WTC11 (cell line): Measurements from ENCODE around the gene PPP1R26. TPM values are rescaled to one million over a fixed set of nuclear protein-coding genes. Genes with fewer than 3 reads are reported as not detected.
"Not testable (repeated sequence)": the region's sequence is repeated elsewhere in the genome, so short reads cannot be mapped to it uniquely, and the experiment has no call there.

Source experiments
- ATAC-seq: fragments of 200-7000 bp; cut with Tn5 transposase; 2 replicates; pipeline ENCODE4 v1.10.0; 2021; ENCODE audit warnings: mild to moderate bottlenecking, moderate library complexity
- CTCF ChIA-PET: fragments of 300-600 bp; sonication (Branson Sonifier 250); formaldehyde crosslinking; loops from one replicate; lab custom pipeline; 2021; ENCODE audit warnings: antibody characterized with exemption; lab: Charles Lee
- POLR2A ChIA-PET: fragments of 350-600 bp; sonication (Branson Sonifier 250); formaldehyde crosslinking; loops from one replicate; lab custom pipeline; 2021; ENCODE audit warnings: antibody characterized with exemption; lab: Charles Lee
- DNase-seq: peaks from one replicate; pipeline ENCODE4 v3.0.0; 2021; ENCODE audit warnings: low spot score
- H3K27ac Mint-ChIP-seq: 2 replicates; pipeline ENCODE4 v1.8.0; 2021; ENCODE audit warnings: mixed read lengths
- H3K27me3 Mint-ChIP-seq: 2 replicates; pipeline ENCODE4 v1.8.0; 2021; ENCODE audit warnings: low read depth, mild to moderate bottlenecking, moderate library complexity, mixed read lengths
- H3K36me3 Mint-ChIP-seq: 2 replicates; pipeline ENCODE4 v1.8.0; 2021; ENCODE audit warnings: mixed read lengths
- H3K4me1 Mint-ChIP-seq: 2 replicates; pipeline ENCODE4 v1.8.0; 2022; ENCODE audit warnings: mixed read lengths
- H3K4me3 Mint-ChIP-seq: 2 replicates; pipeline ENCODE4 v1.8.0; 2021; ENCODE audit warnings: mild to moderate bottlenecking, moderate library complexity, mixed read lengths
- H3K9me3 Mint-ChIP-seq: 2 replicates; pipeline ENCODE4 v1.8.0; 2021; ENCODE audit warnings: mixed read lengths
- AFF4 ChIP-seq: sonication (generic); formaldehyde crosslinking; IDR thresholded peaks from 2 replicates; pipeline ENCODE4 v1.8.1; 2023; ENCODE audit warnings: mild to moderate bottlenecking, missing genetic modification reagents, borderline replicate concordance
- ETV6 ChIP-seq: sonication (generic); formaldehyde crosslinking; IDR thresholded peaks from 2 replicates; pipeline ENCODE4 v1.8.1; 2022; ENCODE audit warnings: mild to moderate bottlenecking, missing genetic modification reagents
- JUN ChIP-seq: sonication (generic); formaldehyde crosslinking; IDR thresholded peaks from 2 replicates; pipeline ENCODE4 v1.8.0; 2023; ENCODE audit warnings: mild to moderate bottlenecking, missing genetic modification reagents
- KAT7 ChIP-seq: sonication (generic); formaldehyde crosslinking; IDR thresholded peaks from 2 replicates; pipeline ENCODE4 v1.8.1; 2023; ENCODE audit warnings: missing genetic modification reagents, mild to moderate bottlenecking, borderline replicate concordance
- NR3C1 ChIP-seq: sonication (generic); formaldehyde crosslinking; conservative IDR thresholded peaks from 2 replicates; pipeline ENCODE4 v1.8.1; 2023; ENCODE audit warnings: low read depth, mild to moderate bottlenecking, missing genetic modification reagents
- OVOL2 ChIP-seq: fragments of 250-450 bp; sonication (Bioruptor Pico); IDR thresholded peaks from 2 replicates; pipeline ENCODE4 v1.9.0; 2021; ENCODE audit warnings: mild to moderate bottlenecking, borderline replicate concordance
- ZBTB21 ChIP-seq: sonication (generic); formaldehyde crosslinking; IDR thresholded peaks from 2 replicates; pipeline ENCODE4 v1.8.1; 2023; ENCODE audit warnings: mild to moderate bottlenecking, missing genetic modification reagents, borderline replicate concordance
- ZNF121 ChIP-seq: sonication (generic); formaldehyde crosslinking; IDR thresholded peaks from 2 replicates; pipeline ENCODE4 v1.8.0; 2023; ENCODE audit warnings: missing genetic modification reagents
- ZNF532 ChIP-seq: fragments of 250-450 bp; sonication (Bioruptor Pico); IDR thresholded peaks from 2 replicates; pipeline ENCODE4 v1.9.0; 2021; ENCODE audit warnings: mild to moderate bottlenecking, borderline replicate concordance
- ZNF671 ChIP-seq: fragments of 250-450 bp; sonication (Bioruptor Pico); IDR thresholded peaks from 2 replicates; pipeline ENCODE4 v1.8.0; 2021; ENCODE audit warnings: mild to moderate bottlenecking
- total RNA-seq: library from RNA; stranded (reverse); gene quantifications from 3 replicates; pipeline ENCODE4 v1.2.3, GENCODE V29; 2021
- TF ChIP-seq, protein P1 (sequence below): sonication (generic); formaldehyde crosslinking; IDR thresholded peaks from 2 replicates; pipeline ENCODE4 v1.8.1; 2022; ENCODE audit warnings: low read depth, mild to moderate bottlenecking, moderate library complexity, missing genetic modification reagents, borderline replicate concordance
- TF ChIP-seq, protein P2 (sequence below): fragments of 250-450 bp; sonication (Bioruptor Pico); conservative IDR thresholded peaks from 2 replicates; pipeline ENCODE4 v1.9.0; 2021; ENCODE audit warnings: mild to moderate bottlenecking

PPP1R26 gene
- total RNA-seq, 1 experiment from 2014 or later, result 44.4 TPM

- H3K27ac Mint-ChIP-seq, DNase-seq, H3K4me3 Mint-ChIP-seq, H3K27me3 Mint-ChIP-seq, CTCF ChIA-PET, H3K36me3 Mint-ChIP-seq, H3K9me3 Mint-ChIP-seq, ATAC-seq: not testable (repeated sequence)
- POLR2A ChIA-PET, result interaction anchor here (0.6 kb wide), 1 partner anchor 7 kb away, joined by 4 read pairs; no protein-coding TSS in a partner anchor
- H3K4me1 Mint-ChIP-seq, result peaks cover 10% of the 10 kb centered on the region
Observed at GRCh38 chr9:135534826-135535225, 55.2 kb downstream of the PPP1R26 start.

DNA sequence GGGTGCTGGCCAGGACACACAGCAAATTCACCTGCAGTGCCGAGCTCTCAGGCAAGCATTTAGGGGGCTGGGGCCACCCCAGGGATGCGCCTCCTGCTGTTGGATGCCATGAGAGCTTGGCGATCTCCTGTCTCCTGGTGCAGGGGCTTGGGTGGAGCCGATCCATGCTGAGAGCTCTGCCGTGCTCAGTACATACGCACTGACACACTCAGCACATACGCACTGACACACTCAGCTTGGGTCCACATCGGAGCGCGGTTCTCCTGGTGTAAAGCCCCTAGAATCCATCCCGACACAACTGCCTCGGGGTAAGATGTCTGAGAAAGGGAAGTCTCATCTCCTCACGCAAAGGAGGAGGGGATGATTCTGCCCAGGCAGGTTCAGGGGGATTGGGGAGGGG is 56.0 kb downstream of the PPP1R26 start:
- POLR2A ChIA-PET, H3K4me1 Mint-ChIP-seq, CTCF ChIA-PET, ATAC-seq, H3K27ac Mint-ChIP-seq, DNase-seq, H3K4me3 Mint-ChIP-seq, H3K9me3 Mint-ChIP-seq, H3K36me3 Mint-ChIP-seq, H3K27me3 Mint-ChIP-seq: not testable (repeated sequence)

DNA sequence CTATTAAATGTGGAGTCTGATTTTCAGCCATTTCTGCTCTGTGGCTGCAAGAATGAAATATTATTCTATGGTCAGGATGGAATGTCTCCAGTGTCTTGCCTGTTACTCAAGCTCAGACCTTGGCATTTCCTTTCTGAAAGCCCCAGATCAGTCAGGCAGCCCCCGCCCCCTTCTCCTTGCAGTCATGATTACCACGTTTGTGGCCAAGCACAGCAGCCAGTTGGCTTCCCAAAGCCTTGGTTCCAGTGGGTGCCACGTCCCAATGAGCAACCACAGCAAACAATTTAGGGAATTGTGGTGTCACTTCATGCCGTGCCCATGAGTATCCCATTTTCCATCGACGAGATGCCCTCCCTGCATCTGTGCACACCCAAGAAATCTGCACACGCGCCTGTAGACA is 56.6 kb downstream of the PPP1R26 start:
- Mint-ChIP-seq H3K27ac (no peak overlapping the region), H3K4me3 (no peak overlapping the region), H3K9me3 (no peaks in the 10 kb centered on the region), H3K36me3 (no peaks in the 10 kb centered on the region), H3K27me3 (no peaks in the 10 kb centered on the region), H3K4me1 (peaks cover 8% of the 10 kb centered on the region)
- ChIA-PET POLR2A (no interaction called here), CTCF (no interaction called here)
- ATAC-seq (no peak), DNase-seq (no peak)
- no peak for TF ChIP-seq AFF4 (CRISPR knock-in tag)
- TF ChIP-seq ZNF121 (CRISPR knock-in tag), result no peak
- TF ChIP-seq, protein P1, sequence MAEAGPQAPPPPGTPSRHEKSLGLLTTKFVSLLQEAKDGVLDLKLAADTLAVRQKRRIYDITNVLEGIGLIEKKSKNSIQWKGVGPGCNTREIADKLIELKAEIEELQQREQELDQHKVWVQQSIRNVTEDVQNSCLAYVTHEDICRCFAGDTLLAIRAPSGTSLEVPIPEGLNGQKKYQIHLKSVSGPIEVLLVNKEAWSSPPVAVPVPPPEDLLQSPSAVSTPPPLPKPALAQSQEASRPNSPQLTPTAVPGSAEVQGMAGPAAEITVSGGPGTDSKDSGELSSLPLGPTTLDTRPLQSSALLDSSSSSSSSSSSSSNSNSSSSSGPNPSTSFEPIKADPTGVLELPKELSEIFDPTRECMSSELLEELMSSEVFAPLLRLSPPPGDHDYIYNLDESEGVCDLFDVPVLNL (CRISPR knock-in tag), result no peak
- TF ChIP-seq, protein P2, sequence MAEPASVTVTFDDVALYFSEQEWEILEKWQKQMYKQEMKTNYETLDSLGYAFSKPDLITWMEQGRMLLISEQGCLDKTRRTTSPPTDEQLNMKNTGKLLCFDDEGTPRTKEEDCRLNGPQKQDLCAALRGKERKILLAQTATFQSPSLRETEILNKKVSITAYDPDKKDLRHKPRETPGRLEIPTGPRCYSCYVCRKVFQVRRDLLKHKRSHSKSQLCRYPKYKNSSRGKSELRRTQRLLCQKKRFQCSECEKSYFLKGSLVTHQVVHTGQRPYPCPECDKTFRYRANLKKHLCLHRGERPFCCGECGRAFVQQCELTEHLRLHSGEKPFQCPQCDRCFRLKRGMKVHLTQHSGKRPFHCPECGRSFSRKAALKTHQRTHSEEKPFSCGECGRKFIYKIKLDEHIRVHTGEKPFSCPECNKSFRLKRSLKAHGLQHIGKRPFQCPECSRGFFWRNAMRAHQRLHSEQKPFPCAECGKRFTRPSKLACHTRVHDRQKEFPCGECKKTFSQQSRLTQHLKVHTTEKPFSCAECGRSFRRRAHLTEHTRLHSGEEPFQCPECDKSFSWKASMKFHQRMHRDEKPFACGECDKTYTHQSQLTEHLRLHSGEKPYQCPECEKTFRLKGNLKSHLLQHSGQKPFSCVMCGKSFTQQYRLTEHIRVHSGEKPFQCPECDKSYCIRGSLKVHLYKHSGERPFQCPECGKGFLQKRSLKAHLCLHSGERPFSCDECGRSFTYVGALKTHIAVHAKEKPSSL, result no peak
- TF ChIP-seq ZBTB21 (CRISPR knock-in tag), result no peak
- no peak for TF ChIP-seq ZNF532 (CRISPR knock-in tag)
- no peak for TF ChIP-seq JUN (CRISPR knock-in tag)
- no peak for TF ChIP-seq ZNF671 (CRISPR knock-in tag)
- TF ChIP-seq NR3C1 (CRISPR knock-in tag), result no peak
- TF ChIP-seq OVOL2 (CRISPR knock-in tag), result no peak
- no peak for TF ChIP-seq KAT7
- no peak for TF ChIP-seq ETV6 (CRISPR knock-in tag)

Other genes with a start within 250 kb of the PPP1R26 start
- gene MRPS2, start 20.9 kb downstream of the PPP1R26 start, total RNA-seq, result 74.2 to 78.0 TPM (median 77.6 TPM) in 3 replicates
- gene LCN1, start 41.7 kb downstream of the PPP1R26 start, total RNA-seq, result not detected in 3 replicates
- gene OBP2A, start 66.3 kb downstream of the PPP1R26 start, total RNA-seq, result not detected in 3 replicates
- gene PAEP, start 82.0 kb downstream of the PPP1R26 start, total RNA-seq, result not detected in 3 replicates
- gene GLT6D1, start 159.8 kb downstream of the PPP1R26 start, total RNA-seq, result 0.25 to 0.37 TPM (median 0.27 TPM) in 3 replicates
- gene LCN9, start 183.5 kb downstream of the PPP1R26 start, total RNA-seq, result 1.4 to 2.6 TPM (median 1.7 TPM) in 3 replicates
- not detected in 3 replicates for gene SOHLH1, start 219.7 kb downstream of the PPP1R26 start, total RNA-seq
- 0.13 to 0.16 TPM (median 0.14 TPM) in 3 replicates for gene KCNT1, start 222.4 kb downstream of the PPP1R26 start, total RNA-seq